ENCODE data around the gene TTLL13.

GRCh38 chr15:90202929-90203328 is 46.4 kb upstream of the TTLL13 start:
- TF ChIP-seq POLR2A (IDR thresholded peaks at IDR 0.05) (no peak), CTCF (IDR thresholded peaks at IDR 0.05) (no peak)
